ENCODE results near the gene XRN2.

DNA sequence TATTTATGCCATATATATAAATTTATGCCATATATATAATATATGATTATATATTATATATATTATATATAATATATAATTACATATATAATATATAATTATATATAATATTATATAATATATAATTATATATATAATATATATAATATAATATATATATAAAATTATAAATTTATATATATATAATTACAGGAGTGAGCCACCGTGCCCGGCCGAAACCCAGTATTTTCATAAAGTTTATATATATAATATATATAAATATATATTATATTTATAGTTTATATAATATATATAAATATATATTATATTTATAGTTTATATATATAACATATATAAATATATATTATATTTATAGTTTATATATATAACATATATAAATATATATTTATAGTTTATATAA is 62.6 kb downstream of the XRN2 start:
- TF ChIP-seq, protein P1, sequence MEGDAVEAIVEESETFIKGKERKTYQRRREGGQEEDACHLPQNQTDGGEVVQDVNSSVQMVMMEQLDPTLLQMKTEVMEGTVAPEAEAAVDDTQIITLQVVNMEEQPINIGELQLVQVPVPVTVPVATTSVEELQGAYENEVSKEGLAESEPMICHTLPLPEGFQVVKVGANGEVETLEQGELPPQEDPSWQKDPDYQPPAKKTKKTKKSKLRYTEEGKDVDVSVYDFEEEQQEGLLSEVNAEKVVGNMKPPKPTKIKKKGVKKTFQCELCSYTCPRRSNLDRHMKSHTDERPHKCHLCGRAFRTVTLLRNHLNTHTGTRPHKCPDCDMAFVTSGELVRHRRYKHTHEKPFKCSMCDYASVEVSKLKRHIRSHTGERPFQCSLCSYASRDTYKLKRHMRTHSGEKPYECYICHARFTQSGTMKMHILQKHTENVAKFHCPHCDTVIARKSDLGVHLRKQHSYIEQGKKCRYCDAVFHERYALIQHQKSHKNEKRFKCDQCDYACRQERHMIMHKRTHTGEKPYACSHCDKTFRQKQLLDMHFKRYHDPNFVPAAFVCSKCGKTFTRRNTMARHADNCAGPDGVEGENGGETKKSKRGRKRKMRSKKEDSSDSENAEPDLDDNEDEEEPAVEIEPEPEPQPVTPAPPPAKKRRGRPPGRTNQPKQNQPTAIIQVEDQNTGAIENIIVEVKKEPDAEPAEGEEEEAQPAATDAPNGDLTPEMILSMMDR (IDR thresholded peaks at IDR 0.05): no peak
- no peak for TF ChIP-seq POLR2A (IDR thresholded peaks at IDR 0.05)
- TF ChIP-seq POLR2AphosphoS5 (IDR thresholded peaks at IDR 0.05; ENCODE audit: insufficient read depth in 1 of 2, low read depth in 1 of 2): no peak
